Measurements from ENCODE around the gene CAD. TPM values are rescaled to one million over a fixed set of nuclear protein-coding genes. Genes with fewer than 3 reads are reported as not detected.

The CAD gene
- total and polyA plus RNA-seq, 8 donors = 4.4 to 130 (median 15.9) TPM

DNA sequence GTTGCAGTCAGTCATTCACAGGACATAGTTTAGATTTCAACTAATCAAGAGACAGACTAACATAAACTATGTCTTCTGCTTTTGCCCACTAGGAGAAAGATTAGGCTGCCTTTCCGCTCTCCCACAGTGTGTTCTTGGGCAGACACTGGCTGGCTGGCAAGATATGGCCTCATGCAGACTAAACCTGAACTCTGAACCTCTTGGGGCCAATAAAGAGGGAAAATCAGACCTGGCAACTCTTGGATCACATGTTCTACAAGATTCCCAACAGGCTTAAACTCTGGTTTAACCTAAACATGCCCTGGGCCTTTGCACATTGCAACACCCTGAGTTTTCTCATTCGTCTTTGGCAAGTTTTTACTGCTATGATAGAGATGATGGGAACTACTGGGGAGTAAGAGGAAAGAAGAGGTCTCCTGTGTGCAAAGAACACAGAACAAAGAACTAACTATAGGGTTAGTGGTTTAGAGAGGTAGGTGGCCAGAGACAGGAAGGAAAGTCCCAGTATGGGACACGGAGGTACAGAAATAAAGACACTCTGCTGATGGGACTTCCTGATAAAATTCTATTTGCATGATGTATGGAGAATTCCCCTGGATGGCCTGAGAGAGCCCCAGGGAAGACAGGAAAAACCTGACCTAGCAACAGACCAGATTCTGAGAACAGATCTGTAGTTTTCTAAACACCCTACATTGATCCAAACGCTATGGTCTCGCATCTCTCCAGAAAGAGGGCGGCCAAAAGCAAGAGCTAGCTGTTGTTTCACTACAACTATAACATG, 7.4 kb upstream of the CAD start:
- Histone ChIP-seq H3K27me3 (no peaks in the 10 kb centered on the region), H3K36me3 (peaks cover 17 to 55% (median 46%) of the 10 kb centered on the region in 4 donors), H3K9me3 (no peaks in the 10 kb centered on the region), H3K27ac (no peak overlapping the region), H3K4me1 (peaks cover 10 to 33% (median 23%) of the 10 kb centered on the region in 4 donors), H3K4me3 (no peak overlapping the region)
- intact Hi-C loops (cut with DNase I; ENCODE audit: low total_unique reads) = no loop called here
- WGBS, 5 donors = 80 to 94% (median 91%) methylated on average over 6 of the region's 6 CpGs
- DNase-seq = peak in 1 of 2 donors; percentile 21
- no peak for TF ChIP-seq POLR2AphosphoS5 (IDR thresholded peaks at IDR 0.05)
- TF ChIP-seq, protein P1, sequence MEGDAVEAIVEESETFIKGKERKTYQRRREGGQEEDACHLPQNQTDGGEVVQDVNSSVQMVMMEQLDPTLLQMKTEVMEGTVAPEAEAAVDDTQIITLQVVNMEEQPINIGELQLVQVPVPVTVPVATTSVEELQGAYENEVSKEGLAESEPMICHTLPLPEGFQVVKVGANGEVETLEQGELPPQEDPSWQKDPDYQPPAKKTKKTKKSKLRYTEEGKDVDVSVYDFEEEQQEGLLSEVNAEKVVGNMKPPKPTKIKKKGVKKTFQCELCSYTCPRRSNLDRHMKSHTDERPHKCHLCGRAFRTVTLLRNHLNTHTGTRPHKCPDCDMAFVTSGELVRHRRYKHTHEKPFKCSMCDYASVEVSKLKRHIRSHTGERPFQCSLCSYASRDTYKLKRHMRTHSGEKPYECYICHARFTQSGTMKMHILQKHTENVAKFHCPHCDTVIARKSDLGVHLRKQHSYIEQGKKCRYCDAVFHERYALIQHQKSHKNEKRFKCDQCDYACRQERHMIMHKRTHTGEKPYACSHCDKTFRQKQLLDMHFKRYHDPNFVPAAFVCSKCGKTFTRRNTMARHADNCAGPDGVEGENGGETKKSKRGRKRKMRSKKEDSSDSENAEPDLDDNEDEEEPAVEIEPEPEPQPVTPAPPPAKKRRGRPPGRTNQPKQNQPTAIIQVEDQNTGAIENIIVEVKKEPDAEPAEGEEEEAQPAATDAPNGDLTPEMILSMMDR (IDR thresholded peaks at IDR 0.05) = no peak
- TF ChIP-seq EP300 (IDR thresholded peaks at IDR 0.05) = no peak
- no peak for TF ChIP-seq POLR2A (IDR thresholded peaks at IDR 0.05)

DNA sequence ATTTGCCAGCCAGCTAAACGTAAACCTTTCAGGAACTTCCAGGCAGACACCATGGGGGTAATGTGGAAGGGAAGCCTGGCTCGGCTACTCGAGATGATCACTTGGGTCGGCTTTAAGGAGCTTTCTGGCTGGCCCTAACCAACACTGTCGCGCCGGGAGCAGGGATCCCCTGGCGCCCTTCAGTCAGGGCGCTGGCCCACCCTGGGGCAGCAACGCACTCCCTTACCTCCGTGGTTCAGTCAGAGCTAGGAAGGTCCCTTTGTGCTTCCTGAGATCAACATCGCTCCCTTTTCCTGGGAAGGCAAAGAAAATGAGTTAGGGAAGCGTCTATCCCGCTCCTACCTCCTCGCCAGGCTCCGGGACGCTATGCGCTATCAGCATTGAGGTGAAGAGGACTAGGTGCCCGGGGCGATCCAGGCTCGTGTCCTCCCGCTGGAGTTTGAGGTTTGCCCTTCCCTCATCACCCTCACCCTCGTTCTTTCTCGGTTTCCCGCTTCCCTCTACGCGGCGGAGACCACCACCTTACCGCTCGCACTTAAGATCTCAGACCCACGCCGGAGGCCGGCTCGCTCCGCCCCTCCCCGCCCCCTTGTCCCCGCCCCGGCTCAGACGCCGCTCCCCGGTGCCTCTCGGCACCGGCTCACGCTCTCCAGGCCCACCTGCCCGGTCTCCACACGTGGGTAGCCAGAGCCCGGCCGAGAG, 5.8 kb upstream of the CAD start:
- no peaks in the 10 kb centered on the region for H3K9me3 ChIP-seq
- H3K27me3 ChIP-seq = no peaks in the 10 kb centered on the region
- WGBS, 5 donors = 2 to 4% (median 3%) methylated on average over 40 to 48 of the region's 48 CpGs
- TF ChIP-seq, protein P1 (IDR thresholded peaks at IDR 0.05) = no peak
- TF ChIP-seq POLR2AphosphoS5 (IDR thresholded peaks at IDR 0.05) = no peak
- no peak for TF ChIP-seq EP300 (IDR thresholded peaks at IDR 0.05)
- no peak for TF ChIP-seq POLR2A (IDR thresholded peaks at IDR 0.05)
- peaks cover 11 to 49% (median 34%) of the 10 kb centered on the region in 4 donors for H3K36me3 ChIP-seq
- peak in 1 of 2 donors; percentile 79 for DNase-seq
- peak overlapping the region; percentile 91 to 98 (median 95) for H3K27ac ChIP-seq
- peak overlapping the region; percentile 65 to 96 (median 86) for H3K4me3 ChIP-seq
- H3K4me1 ChIP-seq = peaks cover 10 to 34% (median 23%) of the 10 kb centered on the region in 4 donors
- intact Hi-C loops (cut with DNase I; ENCODE audit: low total_unique reads) = no loop called here

DNA sequence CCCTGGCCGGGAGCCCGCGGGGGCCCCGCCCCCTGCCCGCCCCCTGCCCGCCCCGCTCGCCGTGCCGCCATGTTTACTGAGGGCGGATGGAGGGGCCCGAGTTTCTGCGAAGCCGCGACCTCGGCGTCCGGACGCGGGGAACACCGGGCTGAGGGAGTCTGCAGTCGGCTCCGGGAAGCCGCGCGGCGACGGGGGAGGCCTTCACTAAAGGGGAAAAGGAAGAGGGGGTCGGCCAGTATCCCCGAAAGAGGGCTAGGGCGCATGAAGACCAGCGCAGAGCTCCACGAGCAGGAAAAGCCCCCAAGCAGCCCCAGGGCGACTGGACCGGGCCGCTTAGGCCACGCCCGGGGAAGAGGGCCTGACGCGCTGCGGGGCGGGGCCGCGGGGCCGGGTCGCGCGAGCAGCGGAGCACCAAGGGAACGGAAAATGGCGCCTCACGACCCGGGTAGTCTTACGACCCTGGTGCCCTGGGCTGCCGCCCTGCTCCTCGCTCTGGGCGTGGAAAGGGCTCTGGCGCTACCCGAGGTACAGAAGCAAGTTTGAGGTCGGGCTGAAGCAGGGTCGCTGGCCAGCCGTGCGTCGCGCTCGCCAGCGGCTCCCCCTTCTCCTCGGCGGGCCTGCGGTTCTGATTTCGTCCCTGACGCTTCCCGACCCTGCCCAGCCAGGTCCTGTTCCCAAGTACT, 5.1 kb upstream of the CAD start, which contains the start of the genes ATRAID and SLC5A6:
Gene ATRAID, plus strand, starts transcription at position 99 of the 683 bp plus-strand sequence. Its CDS starts 328 bp downstream, at position 427.
Gene SLC5A6, minus strand, starts transcription at position 326 of the 683 bp plus-strand sequence. CDS start 4,618 bp downstream, outside the sequence.
- H3K27ac ChIP-seq = peak within 1 kb of the TSS; percentile 91 to 98 (median 95)
- peaks cover 9 to 42% (median 27%) of the 10 kb centered on the region in 4 donors for H3K36me3 ChIP-seq
- WGBS, 5 donors = 0 to 2% (median 1%) methylated on average over 14 to 73 of the region's 73 CpGs
- H3K4me3 ChIP-seq = peak within 1 kb of the TSS; percentile 65 to 96 (median 86)
- H3K9me3 ChIP-seq = no peaks in the 10 kb centered on the region
- H3K27me3 ChIP-seq = no peaks in the 10 kb centered on the region
- peak; percentile 91 to 97 for DNase-seq
- TF ChIP-seq POLR2A (IDR thresholded peaks at IDR 0.05) = peak in 1 of 4 donors; percentile 66
- no peak for TF ChIP-seq EP300 (IDR thresholded peaks at IDR 0.05)
- peak; percentile 64 to 87 (median 84) for TF ChIP-seq POLR2AphosphoS5 (IDR thresholded peaks at IDR 0.05)
- intact Hi-C loops (cut with DNase I; ENCODE audit: low total_unique reads) = no loop called here
- peaks cover 10 to 41% (median 28%) of the 10 kb centered on the region in 4 donors for H3K4me1 ChIP-seq

DNA sequence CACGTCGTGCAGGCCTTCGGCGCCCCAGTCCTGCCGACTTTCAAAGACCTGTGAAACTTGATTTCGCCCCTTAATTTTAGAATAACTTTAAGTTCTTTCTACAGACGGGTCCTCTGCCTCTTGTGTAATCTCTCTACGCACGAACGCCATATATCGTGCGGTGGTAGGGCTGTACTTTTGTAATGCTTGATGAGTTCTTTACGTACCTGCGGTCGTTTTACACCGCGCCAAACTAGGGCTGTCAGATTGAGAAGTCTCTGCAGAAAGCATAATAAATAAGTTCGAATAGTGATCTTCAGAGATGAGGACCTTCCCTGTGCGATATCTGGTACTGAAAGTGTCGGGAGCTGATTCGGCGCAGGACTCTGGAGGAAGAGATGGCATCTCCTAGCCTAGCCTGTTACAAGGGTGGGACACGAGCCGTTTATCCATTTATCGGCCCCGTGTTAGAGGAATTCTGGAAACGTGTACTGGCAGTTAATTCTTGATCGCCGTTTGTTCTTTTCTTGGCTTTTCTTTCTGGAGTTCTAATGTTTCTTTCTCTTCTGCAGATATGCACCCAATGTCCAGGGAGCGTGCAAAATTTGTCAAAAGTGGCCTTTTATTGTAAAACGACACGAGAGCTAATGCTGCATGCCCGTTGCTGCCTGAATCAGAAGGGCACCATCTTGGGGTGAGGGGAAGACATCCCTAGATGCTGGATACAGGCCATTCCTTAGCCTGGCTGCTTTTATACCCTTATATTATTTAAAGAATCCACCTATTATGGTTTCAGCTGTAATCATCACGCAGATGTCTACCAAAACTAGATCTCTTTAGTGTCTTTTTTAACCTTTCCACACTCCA, 4.3 kb upstream of the CAD start:
- H3K27ac ChIP-seq = peak overlapping the region; percentile 91 to 98 (median 95)
- H3K4me3 ChIP-seq = peak overlapping the region; percentile 65 to 96 (median 86)
- peaks cover 10 to 49% (median 33%) of the 10 kb centered on the region in 4 donors for H3K4me1 ChIP-seq
- 5 to 7% (median 6%) methylated on average over 34 of the region's 34 CpGs for WGBS, 5 donors
- no peaks in the 10 kb centered on the region for H3K27me3 ChIP-seq
- peaks cover 5 to 34% (median 20%) of the 10 kb centered on the region in 4 donors for H3K36me3 ChIP-seq
- H3K9me3 ChIP-seq = no peaks in the 10 kb centered on the region
- DNase-seq = no peak
- TF ChIP-seq EP300 (IDR thresholded peaks at IDR 0.05) (no peak), POLR2A (IDR thresholded peaks at IDR 0.05) (no peak), POLR2AphosphoS5 (IDR thresholded peaks at IDR 0.05) (no peak)
- TF ChIP-seq, protein P1 (IDR thresholded peaks at IDR 0.05) = no peak
- intact Hi-C loops (cut with DNase I; ENCODE audit: low total_unique reads) = no loop called here

Data from stomach (tissue), 9 donors.